Activated T-helper 1 cell treated with Interleukin-2 at 50 U/mL for 16 hours (primary cell): ENCODE data around the gene CBFA2T3.

Experiments used
- DNase-seq: peaks from one replicate; pipeline ENCODE4 v3.0.0-alpha.2; 2020; ENCODE audit warnings: low read depth

The CBFA2T3 gene

GRCh38 chr16:88995746-88996535 is 18.9 kb upstream of the CBFA2T3 start:
- no peak for DNase-seq

DNA sequence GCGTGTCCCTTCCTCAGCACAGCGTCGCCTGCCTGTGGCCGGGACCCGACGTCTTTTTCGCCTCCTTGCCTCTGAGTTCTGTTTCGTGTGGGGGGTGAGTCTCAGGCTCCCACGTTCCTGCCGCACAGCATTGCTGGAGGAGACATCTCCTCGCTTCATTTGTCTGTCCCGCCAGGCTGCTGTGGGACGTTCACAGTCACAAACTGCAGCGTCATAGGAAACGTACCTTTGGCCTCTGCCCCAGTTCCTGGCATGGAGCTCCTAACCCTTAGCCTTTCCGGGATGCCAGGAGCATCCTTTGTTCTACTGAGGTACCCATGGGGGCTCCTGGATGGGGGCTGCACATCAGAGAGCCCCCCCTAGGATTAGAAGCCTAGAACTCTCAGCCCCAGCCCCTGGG is 18.2 kb upstream of the CBFA2T3 start:
- no peak for DNase-seq

DNA sequence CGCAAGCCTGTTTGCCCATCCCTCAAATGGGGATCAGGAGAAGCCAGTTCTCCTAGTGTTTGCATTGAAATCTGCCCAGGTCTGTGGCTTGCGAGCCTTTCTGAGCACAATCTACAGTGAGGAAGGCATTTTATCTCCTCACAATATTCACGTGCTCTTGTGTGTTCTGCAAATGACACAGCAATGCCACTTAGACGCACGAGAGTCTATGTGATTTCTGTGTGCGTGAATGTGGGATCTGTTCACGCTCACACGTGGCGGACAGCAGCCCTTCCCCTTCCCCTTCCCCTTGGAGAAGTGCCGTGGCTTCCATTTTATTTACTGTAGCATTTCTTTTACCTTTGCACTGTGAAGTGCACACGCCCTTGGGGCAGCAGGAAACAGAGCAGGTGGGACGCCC is 17.7 kb upstream of the CBFA2T3 start:
- DNase-seq, result no peak

DNA sequence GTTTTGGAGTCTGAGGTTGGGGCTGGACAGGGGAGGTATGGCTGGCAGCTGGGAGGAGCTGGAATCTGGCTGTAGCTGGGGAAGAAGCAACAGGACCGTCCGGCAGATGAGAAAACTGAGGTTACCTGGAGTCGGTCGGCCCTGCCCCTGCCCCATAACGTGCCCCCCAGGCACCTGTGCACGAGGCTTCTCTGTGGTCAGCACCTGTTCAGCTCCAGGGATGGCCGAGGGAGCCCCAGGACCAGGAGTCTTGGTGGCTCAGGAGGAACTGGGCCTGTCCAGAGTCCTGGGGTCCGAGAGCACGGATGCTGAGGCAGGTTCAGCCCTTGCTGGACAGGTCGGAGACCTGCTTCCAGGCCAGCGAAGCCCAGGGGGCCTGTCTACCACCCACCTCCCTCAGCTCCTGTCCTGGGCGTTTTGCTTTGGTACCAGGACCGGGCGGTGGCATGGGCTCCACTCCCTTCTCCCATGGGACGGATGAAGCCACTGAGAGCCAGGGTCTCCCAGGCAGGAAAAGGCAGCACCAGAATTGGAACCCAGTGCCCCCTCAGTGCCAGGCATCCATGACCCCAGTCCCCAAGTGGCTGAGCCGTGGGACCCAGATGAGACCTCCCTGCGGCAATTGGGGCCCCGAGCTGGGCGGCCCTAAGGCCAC is 17.1 kb upstream of the CBFA2T3 start:
- DNase-seq, result no peak

DNA sequence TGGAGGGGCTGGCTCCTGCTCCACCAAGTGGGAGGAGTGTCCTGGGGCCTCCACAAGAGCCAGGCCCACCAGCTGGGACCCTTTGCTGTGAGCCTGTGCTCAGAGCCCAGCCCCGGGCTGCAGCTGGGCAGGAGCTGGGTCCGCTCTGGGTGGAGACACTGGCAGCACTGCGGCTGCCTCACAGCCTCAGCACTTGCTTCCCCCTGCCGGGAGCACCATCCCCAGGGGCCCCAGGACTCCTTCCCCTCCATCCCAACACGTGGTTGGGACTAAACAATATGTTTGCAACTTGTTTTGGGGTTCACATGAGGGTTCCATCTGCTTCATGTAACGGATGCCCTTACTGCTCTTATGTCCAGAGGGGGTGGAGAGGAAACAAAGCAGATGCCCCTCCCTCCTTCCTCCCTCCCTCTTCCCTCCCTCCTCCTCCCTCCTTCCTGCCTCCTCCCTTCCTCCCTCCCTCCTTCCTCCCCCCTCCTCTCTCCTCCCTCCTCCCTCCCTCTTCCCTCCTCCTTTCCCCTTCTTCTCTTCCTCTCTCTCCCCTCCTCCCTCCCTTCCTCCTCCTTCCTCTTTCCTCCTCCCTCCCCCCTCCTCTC is 16.3 kb upstream of the CBFA2T3 start:
- no peak for DNase-seq

- DNase-seq, result no peak
These were observed 15.6 kb upstream of the CBFA2T3 start for GRCh38 chr16:88992351-88993165.

DNA sequence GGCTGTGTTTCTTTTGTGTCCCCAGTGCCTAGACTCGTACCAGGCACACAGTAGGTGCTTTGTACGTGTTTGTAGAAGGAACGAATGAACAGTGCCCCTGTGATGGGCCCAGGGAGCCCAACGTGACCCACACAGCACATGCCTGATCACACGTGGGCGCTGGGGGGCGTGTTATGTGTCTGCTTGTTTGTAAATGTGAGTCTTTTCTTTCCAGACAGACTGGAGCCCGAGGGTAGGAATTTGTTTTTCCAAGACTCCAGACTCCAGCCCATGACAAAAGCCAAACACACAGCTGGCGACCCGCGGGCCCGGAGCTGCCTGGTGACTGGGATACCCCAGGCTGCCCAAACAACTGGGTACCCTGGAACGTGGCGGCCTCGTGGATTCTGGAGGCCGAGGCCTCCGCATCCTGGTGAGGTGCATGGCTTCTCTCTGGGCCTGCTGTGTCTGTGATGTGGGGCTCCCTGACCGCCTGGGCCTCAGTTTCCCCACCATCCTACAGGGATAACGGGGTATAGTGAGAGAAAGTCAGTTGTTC is 14.9 kb upstream of the CBFA2T3 start:
- DNase-seq, result no peak

- DNase-seq, result no peak
These were observed 13.0 kb upstream of the CBFA2T3 start for GRCh38 chr16:88989852-88990547.

DNA sequence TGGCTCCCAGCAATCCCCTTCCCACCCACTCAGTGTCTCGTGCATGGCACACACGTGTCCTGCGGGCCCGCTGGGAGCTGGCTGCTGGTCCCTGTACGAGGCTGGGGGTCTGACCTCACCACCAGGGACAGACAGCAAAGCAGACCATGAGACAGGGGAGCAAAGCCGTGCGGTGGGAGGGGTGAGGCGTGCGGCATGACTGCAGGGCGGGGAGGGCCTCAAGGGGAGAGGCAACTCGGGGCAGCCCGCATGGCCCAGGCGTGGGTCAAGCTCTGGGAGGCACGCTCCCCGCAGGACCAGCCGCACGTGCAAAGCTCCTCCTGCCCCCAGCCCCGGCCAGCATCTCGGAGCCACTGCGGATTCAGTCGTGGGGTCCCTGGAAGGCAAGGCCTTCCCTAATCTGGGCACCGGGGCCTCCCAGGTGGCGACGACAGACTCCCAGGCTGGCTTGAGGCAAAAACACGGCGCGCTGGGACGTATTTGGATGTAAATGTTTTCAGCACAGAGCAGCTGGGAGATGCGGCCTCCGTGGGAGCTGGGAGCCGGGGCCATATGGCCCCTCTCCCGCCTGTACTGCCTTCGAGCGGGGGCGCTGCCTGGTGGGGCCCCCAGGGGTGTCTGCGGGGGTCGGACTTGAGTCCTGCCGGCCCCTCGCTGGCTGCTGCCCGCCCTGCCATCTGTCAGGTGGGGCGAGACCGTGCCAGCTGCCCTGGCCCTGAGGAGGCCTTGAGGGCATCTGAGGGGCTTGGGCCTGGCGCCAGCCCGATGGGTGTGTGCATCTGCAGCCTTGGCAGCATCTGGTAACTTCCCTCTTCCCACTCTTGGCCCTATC is 12.2 kb upstream of the CBFA2T3 start:
- no peak for DNase-seq

DNA sequence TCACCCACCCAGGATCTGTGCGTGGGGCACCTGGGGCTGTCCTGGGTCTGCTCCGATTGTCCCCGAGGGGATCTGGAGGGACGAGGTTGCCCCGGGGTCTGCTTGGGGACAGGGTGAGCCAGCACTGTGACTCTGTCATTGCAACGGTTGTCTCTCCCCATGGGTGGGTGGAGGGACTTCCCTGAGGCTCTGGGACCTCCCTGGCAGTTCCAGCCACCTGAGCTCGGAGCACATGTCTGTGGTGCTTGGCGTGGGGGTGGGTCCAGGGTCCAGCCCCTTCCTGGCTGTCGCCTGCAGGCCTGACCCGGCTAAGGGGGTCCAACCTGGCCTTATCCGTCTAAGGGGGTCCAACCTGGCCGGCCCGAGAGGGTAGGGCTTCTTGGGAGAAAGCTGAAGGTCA is 8.5 kb upstream of the CBFA2T3 start:
- DNase-seq, result no peak

- DNase-seq, result no peak
These were observed 7.0 kb upstream of the CBFA2T3 start for GRCh38 chr16:88983771-88984687.

- no peak for DNase-seq
These were observed 6.2 kb upstream of the CBFA2T3 start for GRCh38 chr16:88983165-88983564.

GRCh38 chr16:88982286-88983084 is 5.5 kb upstream of the CBFA2T3 start:
- DNase-seq, result no peak

DNA sequence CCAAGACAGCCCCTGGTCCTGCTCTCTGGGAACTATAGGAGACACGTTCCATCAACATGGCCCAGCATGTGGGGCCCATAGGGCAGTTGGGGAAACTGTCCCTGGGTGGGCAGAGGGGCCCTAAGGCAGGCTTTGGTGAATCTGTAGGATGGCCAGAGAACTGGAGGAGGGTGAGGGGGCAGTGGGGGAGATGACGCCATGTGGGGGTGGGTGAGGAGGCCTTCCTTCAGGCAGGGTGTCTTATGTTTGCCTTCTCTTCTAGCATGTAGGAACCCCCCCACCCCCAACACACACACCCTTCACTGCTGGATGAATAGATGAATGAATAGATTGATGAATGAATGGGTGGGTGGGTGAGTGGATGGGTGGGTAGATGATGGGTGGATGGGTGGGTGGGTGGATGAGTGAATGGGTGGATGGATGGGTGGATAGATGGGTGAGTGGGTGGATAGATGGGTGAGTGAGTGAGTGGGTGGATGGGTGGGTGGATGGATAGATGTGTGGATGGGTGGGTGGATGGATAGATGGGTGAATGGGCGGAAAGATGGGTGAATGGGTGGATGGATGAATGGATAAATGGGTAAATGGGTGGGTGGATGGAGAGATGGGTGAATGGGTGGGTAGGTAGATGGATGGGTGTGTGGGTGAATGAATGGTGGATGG is 2.5 kb upstream of the CBFA2T3 start:
- DNase-seq, result no peak

- no peak for DNase-seq
These were observed 1.8 kb upstream of the CBFA2T3 start for GRCh38 chr16:88978608-88979346.

DNA sequence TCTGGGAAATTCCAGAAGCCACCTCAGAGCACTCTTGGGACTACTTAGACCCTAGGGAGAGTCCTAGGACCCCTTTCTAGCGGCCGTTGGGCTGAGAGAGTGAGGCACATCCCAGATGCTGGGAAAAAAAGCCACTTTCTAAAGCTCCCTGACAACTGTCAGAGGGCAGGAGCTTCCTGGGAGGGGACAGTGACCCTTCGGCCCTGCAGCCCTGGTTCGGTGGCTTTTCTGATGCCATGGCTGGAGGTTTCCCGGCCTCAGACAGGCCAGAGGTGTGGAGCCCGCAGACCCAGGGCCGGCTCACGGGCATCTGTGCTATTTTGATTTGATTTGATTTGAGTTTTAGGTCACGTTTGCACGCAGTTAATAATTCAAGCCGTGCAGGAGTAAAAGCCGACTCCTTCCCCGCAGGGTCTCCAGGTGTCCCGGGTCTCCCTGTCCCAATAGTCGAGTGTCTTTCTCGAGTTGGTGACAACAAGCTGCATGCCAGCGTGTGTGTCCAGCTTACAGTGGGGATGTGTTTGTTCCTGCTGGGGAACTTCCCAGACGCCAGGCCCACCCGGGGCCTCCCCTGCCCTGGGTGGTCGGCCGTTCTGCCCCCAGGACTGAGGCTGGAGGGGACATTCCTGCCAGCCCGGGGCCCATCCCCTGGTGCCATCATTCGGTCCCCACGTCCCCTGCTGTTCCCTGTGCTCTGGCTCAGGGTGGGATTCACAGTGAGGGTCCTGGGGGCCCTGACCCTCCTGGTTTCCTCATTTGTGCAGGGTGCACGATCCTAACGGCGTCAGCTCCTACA is 1.0 kb upstream of the CBFA2T3 start:
- no peak for DNase-seq
